Esophagus squamous epithelium (tissue), 4 donors: ENCODE measurements around the gene NUBPL.

Experiments
- POLR2A ChIP-seq, 4 donors: fragments of 450-650 bp; IDR thresholded peaks; one replicate each; pipeline ENCODE4 v1.6.1; 2017; ENCODE audit warnings: antibody characterized with exemption in 4 of 4, mild to moderate bottlenecking in 4 of 4, moderate library complexity in 3 of 4
- TF ChIP-seq, protein P1 (sequence below), 6 experiments: fragments of 450-650 bp in 4 of 6; fragments of 200-600 bp in 2 of 6; sonication (generic) in 2 of 6; IDR thresholded peaks; one replicate each; pipeline ENCODE4 v1.5.1; 2016 to 2019; ENCODE audit warnings: antibody characterized with exemption in 6 of 6, mild to moderate bottlenecking in 4 of 6, moderate library complexity in 4 of 6

DNA sequence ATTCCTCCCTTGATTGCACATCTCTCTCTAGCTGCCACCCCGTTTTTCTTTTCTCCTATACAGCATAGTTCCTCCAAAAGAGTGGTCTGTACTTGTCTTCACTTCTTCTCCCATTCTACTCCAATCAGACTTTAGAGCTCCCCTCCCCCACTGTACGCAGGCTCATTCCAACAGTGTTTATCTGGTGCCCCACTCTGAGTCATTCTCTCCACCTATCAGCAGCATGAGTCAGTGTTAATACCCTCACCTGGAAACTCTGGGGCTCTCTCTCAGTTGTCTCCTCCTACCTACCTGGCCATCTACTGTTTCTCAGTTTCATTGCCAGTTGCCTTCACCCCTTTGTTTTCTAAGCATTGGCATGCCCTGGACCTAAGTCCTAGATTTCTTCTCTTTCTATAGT, 340.8 kb downstream of the NUBPL start:
- TF ChIP-seq, protein P1, sequence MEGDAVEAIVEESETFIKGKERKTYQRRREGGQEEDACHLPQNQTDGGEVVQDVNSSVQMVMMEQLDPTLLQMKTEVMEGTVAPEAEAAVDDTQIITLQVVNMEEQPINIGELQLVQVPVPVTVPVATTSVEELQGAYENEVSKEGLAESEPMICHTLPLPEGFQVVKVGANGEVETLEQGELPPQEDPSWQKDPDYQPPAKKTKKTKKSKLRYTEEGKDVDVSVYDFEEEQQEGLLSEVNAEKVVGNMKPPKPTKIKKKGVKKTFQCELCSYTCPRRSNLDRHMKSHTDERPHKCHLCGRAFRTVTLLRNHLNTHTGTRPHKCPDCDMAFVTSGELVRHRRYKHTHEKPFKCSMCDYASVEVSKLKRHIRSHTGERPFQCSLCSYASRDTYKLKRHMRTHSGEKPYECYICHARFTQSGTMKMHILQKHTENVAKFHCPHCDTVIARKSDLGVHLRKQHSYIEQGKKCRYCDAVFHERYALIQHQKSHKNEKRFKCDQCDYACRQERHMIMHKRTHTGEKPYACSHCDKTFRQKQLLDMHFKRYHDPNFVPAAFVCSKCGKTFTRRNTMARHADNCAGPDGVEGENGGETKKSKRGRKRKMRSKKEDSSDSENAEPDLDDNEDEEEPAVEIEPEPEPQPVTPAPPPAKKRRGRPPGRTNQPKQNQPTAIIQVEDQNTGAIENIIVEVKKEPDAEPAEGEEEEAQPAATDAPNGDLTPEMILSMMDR (IDR thresholded peaks at IDR 0.05): no peak
- TF ChIP-seq POLR2A (IDR thresholded peaks at IDR 0.05): no peak
